Measurements from ENCODE around the gene UNC13B.
"Not testable (repeated sequence)": the region's sequence is repeated elsewhere in the genome, so short reads cannot be mapped to it uniquely, and the experiment has no call there.

The UNC13B gene

DNA sequence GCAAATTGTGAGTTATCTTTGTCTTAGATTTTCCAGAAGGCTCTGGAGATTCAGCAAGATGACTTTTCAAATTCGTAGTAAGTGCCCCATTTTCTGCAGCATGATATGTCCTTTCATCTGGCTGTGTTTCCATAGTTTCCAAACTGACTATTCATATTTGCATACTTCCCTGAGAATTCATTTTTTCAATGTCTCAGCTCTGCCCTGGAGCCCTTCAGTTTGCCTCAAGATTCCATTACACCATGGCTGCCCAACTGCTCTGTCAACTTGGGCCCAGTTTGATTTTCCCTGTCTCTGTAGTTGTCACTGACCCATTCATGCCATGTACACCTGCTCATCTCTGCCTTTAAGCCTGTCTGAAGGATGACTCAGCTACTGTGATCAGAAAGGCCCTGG, 233.9 kb downstream of the UNC13B start:
- DNase-seq = no peak

GRCh38 chr9:35396560-35397215, 234.9 kb downstream of the UNC13B start:
- no peak for DNase-seq

- DNase-seq = no peak
These were observed 235.4 kb downstream of the UNC13B start for GRCh38 chr9:35397216-35397698.

GRCh38 chr9:35397923-35398322, 236.1 kb downstream of the UNC13B start:
- no peak for DNase-seq

DNA sequence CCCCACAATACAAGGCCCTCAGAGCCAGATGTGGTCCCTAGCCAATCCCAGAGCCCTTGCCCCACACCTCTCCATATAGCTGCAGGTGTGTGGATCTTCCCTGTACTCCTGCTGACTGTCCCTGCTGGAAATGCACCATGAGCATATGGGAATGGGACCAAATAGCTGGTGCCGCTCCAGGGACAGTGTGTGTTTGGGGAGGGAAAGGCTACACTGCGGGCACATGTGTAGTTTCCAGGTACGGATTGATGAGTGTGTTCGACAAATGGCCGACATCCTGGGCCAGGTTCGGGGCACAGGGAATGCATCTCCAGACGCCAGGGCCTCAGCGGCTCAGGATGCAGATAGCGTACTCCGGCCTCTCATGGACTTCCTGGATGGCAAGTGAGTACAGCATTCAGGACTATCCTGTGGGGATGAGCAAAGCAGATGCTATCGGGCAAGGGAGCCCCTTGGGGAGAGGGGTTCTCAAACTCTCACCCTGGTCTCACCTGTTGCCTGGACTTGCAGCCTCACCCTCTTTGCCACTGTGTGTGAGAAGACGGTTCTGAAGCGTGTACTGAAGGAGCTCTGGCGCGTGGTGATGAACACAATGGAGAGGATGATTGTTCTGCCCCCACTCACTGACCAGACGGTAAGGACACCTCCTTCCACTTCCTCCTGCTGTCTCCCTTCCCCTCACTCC, 237.0 kb downstream of the UNC13B start:
- no peak for DNase-seq

DNA sequence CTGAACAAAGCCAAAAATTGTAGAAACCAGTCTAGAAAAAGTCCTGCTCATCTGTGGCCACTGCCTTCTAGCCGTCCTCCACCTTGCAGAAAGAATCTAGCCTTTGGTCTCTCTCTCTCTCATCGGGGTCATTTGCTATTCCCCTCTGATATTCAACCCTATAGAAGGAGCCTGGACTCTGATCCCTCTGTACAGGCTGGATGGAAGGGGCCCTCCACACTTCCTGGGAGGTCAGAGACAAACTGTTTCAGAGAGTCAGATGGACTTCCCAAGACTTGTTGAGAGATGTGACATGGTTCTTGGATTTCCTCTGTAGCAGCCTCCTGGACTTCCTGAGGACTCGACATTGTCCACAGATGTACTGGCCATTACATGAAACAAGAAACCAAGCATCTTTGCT, 243.1 kb downstream of the UNC13B start:
- DNase-seq = no peak

GRCh38 chr9:35406183-35406959, 244.6 kb downstream of the UNC13B start:
- no peak for DNase-seq

DNA sequence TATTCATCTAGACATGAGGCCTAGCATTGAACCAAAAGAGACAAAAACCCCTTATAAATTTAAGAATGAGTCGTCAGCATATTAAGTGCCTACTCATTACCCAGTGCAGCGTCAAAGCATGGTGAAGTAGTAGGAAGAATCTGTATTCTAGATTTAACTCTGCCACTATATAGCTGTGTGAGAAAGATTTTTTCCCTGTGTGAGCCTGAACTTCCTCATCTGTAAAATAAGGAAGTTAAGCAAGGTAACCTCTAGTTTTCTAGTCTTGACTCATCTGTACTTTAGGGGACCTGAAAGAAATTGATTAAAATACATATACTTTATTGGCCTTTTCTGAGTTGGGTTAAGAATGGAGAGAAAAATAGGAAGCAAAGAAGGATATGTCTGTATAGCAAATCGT, 246.0 kb downstream of the UNC13B start:
- DNase-seq = no peak

DNA sequence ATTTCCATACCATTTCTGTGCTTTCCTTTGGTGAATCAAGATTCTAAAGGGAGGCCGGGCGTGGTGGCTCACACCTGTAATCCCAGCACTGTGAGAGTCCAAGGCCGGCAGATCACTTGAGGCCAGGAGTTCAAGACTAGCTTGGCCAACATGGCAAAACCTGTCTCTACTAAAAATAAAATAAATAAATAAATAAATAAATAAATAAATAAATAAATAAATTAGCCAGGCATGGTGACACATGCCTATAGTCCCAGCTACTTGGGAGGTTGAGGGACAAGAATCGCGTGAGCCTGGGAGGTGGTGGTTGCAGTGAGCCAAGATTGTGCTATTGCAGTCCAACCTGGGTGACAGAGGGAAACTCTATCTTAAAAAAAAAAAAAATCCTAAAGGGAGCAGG, 247.6 kb downstream of the UNC13B start:
- not testable (repeated sequence) for DNase-seq

- DNase-seq = no peak
These were observed 253.1 kb downstream of the UNC13B start for GRCh38 chr9:35414889-35415288.

GRCh38 chr9:35415402-35416097, 253.7 kb downstream of the UNC13B start:
- DNase-seq = no peak

DNA sequence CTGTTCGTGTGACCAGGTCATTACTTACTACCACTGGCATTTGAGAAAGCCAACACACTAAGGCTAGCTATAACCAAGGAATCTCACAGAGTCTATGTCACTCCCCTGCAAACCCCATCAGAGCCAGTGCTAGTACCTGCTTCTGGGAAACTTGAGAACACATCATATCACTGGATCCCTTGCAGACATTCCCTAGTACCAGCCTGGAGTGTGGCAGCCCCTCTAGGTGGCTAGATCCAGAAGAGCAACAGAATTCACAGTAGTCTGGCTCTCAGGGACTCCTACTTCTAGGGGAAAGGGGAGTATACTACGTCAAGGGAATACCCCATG, 254.3 kb downstream of the UNC13B start:
- DNase-seq = no peak

DNA sequence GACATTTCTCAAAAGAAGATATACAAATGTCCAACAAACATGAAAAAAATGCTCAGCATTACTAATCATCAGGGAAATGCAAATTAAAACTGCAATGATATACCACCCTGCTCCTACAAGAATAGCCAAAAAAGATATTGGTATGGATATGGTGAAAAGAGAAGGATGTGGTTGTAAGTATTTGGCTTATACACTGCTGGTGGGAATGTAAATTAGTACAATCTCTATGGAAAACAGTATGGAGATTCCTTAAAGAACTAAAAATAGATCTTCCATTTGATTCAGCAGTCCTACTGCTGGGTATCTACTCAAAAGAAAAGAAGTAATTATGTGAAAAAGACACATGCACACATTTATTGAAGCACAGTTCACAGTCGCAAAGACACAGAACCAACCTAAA, 260.5 kb downstream of the UNC13B start:
- no peak for DNase-seq

GRCh38 chr9:35422753-35423152, 260.9 kb downstream of the UNC13B start:
- no peak for DNase-seq

GRCh38 chr9:35423499-35423898, 261.7 kb downstream of the UNC13B start:
- DNase-seq = no peak

GRCh38 chr9:35424356-35425352, 262.8 kb downstream of the UNC13B start:
- no peak for DNase-seq

GRCh38 chr9:35426627-35427026, 264.8 kb downstream of the UNC13B start:
- DNase-seq = no peak

DNA sequence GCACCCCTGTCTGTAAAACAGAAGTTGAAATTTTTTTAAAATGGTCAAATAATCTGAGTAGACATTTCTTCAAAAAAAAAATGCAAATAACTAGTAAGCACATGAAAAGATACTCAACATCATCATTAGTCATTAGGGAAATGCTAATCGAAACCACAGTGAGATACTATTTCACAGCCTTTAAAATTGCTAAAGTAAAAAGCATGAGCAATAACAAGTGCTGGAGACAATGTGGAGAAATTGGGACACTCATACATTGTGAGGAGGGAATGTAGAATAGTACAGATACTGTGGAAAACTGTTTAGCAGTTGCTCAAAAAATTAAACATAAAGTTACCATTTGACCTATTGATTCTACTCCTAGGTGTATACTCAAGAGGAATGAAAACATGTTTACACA, 269.7 kb downstream of the UNC13B start:
- no peak for DNase-seq

DNA sequence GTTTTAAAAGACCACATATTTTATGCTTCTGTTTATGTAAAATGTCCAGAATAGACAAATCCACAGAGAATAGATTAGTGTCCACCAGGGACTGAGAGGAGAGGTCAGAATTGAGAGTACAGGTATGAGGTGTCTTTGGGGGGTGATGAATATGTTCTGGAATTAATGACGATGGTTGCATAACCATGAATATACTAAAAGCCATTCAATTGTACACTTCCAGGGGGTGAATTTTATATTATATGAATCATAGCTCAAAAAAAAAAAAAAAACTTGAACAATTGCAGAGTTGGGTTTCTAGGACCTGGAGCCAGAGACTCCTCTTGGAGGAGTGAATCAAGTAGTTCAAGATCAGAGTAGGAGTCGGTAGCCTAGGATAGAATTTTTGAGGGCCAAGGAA, 270.3 kb downstream of the UNC13B start:
- DNase-seq = no peak

DNA sequence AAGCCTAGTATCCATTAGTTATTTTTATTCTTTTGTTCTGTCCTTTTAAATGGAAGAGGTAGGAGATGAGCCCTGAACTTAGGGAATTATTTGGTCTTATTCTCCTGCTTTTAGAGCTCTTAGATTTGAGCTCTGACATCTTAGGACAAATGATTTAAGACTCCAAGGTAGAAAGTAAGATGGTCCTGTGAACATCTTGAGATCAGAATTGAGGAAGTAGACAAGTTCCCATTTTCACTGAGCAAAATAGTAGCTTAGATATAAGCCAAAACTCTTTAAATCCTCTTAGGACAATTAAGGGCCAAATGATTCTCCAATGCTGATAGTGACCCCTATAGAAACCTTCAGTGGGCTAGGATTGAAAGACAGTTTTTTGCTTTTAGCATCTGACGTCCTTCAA, 275.1 kb downstream of the UNC13B start:
- no peak for DNase-seq

- no peak for DNase-seq
These were observed 284.2 kb downstream of the UNC13B start for GRCh38 chr9:35446012-35446411.

DNA sequence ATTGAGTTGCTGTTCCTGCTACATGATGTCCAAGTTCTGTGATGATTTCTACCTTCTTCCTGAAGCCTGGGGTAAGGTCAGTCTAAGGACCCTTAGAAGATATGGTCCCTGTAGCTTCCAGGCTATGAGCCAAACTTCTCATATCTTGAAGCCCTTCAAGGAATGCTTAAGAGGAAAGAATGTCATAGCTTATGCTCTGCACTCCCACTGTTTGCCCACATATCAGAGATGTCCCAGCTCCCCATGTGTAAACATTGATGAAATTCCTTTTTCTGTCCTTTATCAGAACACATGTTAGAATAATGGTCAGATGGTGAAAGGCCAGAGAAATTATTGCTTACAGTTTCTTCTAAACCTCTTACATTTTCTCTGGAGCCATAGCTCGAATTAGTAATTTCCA, 286.7 kb downstream of the UNC13B start:
- no peak for DNase-seq

All from NCI-H2029 (cell line).